A673 (cell line): ENCODE measurements around the gene AJM1.

Experiments
- EZH2 ChIP-seq: fragments of 200-600 bp; sonication (generic); IDR thresholded peaks from 2 replicates; pipeline ENCODE4 v1.6.1; 2017; ENCODE audit warnings: borderline replicate concordance, low read depth, mild to moderate bottlenecking, mixed read lengths, antibody characterized with exemption, low read length; ENCODE audit not compliant: poor library complexity, severe bottlenecking
- TF ChIP-seq, protein P1 (sequence below): fragments of 300-800, 200-600 bp; sonication (generic); conservative IDR thresholded peaks from 2 replicates; pipeline ENCODE4 v1.5.1; 2017; ENCODE audit warnings: low read depth, mild to moderate bottlenecking, antibody characterized with exemption, low read length, moderate library complexity, mixed read lengths

DNA sequence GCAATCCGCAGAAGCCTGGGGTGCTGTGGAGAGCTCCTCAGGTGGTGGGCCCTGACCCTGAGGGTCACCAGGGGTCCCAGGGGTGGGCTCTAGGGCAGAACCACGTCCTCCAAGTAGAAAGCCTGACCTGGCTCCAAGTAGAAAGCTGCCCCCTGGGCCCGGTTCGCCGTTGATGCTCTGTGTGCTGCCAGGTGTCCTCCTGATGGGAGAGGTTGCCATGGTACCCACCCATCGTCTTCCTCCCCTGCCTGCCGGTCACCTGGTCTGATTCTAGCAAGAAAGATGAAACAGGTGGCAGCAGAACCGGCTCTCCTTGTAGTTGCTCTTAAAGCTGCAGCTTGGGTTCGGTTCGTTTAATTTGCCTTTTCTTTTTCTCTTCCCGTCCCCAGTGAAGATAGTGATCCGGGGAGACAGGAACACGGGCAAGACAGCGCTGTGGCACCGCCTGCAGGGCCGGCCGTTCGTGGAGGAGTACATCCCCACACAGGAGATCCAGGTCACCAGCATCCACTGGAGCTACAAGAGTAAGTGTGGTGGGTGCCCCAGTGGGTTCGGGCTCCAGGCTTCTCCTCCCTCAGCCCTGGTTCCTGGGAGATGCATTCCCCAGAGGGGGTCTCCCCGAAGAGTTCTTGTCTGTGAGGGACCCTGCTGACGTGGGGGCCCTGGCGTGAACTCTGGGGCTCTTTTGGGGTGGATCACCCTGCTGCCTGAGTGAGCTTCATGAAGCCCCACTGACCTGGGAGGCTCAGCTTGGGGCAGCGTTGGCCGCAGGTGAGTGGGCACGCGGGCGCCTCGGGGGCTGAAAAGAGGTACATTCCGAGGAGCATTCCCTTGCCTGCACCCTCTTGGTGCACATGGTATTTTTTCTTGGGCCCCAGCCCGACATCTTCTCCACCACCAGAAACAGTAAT lies 18.9 kb upstream of the AJM1 start:
- TF ChIP-seq, protein P1, sequence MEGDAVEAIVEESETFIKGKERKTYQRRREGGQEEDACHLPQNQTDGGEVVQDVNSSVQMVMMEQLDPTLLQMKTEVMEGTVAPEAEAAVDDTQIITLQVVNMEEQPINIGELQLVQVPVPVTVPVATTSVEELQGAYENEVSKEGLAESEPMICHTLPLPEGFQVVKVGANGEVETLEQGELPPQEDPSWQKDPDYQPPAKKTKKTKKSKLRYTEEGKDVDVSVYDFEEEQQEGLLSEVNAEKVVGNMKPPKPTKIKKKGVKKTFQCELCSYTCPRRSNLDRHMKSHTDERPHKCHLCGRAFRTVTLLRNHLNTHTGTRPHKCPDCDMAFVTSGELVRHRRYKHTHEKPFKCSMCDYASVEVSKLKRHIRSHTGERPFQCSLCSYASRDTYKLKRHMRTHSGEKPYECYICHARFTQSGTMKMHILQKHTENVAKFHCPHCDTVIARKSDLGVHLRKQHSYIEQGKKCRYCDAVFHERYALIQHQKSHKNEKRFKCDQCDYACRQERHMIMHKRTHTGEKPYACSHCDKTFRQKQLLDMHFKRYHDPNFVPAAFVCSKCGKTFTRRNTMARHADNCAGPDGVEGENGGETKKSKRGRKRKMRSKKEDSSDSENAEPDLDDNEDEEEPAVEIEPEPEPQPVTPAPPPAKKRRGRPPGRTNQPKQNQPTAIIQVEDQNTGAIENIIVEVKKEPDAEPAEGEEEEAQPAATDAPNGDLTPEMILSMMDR: no peak
- TF ChIP-seq EZH2: no peak
